GM21786 (cell line): ENCODE measurements around the gene PLEKHM1.
"Not testable (repeated sequence)": the region's sequence is repeated elsewhere in the genome, so short reads cannot be mapped to it uniquely, and the experiment has no call there.

ENCODE experiments used
- ATAC-seq: cut with Tn5 transposase; IDR thresholded peaks from one replicate; pipeline ENCODE4 v1.9.1; 2021; ENCODE audit not compliant: unreplicated experiment

The PLEKHM1 gene

DNA sequence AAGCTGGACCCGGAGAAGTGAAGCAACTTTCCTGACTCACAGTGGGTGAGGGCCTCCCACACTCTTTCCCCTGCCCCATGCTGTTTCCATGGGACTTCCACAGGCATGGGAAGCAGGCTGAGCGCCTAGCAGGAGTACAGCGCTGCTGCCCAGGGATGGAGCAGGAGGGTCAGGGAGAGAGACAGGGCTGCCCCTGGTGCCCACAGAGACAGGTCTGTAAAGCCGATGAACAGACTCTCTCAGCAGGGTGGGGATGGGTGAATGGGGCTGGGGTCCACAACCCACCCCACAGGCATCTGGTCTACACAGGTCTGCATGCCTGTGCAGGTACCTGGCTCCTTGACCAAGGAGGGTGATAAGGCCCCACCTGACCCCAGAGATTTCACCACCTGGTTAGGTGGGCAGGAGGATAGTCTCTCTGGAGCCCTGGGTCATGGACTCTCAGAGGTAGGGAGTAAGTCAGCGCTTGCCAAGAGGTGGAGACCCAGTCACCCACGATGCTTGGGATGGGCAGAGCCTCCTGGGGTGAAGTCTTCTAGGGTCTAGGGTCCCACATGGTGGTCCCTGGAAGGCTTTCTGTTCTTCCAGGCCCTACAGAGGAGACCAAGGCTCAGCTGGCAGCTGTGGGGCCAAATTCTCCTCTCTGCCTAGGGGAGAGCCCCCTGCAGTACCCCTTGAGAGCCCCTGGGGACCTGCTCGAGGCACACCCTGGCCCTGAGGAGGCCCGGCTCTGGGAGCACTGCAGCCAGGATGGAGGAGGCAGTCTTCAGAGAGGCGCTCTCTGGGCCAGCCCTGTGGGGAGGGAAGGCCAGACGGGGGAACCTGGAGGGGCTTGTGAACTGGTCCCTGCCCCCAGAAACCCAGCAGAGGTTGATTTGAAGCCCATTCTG lies 46.9 kb downstream of the PLEKHM1 start:
- ATAC-seq = not testable (repeated sequence)

DNA sequence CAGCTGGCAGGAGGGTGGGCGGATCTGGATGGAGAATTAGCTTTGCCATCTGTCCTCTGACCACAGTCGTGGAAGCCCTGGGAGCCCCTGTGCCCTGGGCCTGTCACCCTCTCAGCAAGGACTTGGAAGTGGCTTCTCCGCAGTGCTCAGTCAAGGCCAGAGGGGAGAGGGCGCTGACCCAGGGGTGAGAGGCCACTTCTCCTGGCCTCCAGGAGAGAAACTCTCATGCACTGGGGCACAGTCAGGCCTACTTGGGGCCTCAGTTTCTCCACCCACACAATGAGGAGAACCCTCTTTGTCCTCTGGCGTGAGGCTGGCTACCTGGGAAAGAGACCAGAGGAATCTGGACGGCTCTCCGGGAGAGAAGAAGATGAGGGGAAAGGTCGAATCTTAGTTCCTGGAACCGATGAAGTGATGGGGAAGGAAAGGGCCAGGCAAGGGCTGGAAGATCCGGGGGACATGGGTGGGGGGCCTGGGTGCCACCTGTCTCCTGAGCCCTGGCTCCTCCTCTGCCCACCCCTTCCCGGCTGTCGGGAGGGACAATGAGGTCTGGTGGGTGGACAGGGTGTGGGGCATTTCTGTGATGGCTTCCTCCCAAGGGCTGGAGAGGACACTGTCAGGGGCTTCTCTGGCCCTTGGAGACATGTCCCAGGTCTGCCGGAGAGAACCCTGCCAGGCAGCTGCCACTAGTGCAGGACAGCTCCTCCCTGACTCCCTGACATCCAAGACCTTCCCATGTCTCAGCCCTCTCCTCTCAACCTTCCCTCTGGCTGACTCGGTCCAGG lies 48.8 kb downstream of the PLEKHM1 start:
- ATAC-seq = no peak

DNA sequence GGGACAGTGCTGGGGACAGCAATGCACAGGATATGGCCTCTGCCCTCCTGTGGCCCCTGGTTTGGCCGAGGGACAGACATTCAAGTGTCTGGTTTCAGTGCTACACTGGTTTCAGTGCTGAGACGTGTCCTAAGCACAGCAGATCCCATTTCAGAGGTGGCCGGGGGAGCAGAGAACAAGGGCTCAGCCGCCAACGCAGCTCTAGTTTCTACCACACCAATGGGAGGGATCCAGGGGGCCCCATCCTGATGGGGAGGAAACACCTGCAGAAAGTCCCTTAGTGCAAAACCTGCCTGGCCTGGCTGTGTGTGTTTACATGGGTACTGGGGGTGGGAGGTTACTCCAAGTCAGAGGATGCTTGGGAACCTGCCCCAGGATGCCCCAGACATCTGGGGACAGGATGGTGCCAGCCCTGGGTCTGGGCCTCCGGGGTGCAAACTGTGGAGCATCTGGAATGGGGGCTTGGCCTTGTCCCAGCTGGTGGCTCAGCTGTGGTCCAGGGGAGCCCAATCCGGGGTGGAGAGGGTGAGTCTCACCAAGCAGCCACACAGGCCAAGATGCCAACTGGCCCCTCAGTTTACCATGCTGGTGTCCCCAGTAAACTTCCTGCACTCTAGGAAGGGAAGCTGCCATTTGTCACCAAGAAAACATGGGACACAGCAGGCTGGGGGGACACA lies 49.5 kb downstream of the PLEKHM1 start:
- ATAC-seq = peak; percentile 60

DNA sequence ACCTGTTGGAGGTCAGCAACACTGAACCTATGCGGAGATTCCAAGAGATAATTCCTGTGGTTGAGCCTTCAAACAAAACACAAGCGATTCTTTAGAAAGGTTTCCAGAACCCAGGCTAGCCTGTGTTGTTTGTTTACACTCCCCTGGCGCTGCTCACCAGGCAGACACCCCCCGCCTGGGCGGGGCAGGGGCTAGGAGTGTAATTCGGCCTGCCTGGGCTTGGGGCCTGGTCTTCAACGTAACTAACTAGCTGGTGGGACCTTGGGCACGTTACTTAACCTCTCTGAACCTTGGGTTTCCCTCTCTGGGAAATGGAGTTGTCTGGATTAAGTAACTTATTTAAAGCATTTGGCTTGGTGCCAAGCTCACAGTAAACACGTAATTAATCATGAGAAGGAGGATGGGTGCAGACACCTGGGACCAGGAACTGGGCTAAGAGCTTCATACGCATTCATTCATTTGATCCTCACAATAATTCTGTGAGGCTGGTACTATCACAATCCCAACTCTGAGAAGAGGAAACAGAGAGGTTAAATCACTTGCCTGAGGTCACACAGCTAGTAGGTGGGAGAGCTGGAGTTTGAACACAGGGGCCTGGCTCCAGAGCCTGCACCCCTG lies 50.3 kb downstream of the PLEKHM1 start:
- ATAC-seq = no peak

DNA sequence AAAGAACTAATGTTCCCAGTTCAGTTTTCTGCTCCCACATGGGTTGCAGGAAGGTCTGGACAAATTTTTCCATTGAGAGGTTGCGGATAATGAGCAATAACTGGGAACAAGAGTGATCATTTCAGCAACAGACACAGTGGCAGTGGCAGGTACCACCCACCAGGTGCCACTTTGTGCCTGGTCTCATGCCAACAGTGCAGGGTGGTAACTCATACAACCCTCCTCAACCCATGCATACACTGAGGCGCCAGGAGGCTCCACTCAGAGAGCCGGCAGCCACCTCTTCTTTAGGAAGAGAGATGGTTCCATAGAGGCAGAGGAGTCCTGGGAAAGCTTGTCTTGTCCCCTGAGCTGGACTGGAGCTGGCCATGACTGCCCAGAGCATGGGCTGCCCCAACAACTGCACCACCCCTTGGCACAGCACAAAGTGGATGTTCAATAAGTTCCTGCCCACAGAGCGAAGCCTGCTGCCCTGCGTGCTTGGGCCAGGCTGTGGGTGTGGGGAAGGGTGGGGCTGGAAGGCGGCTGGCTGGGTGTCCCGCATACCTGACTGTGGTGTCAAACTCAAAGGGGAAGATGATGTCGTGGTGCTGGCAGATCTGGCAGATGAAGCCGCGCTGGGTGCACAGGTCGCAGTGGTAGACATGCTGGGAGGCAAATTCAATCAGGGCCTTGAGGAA lies 51.5 kb downstream of the PLEKHM1 start:
- no peak for ATAC-seq

DNA sequence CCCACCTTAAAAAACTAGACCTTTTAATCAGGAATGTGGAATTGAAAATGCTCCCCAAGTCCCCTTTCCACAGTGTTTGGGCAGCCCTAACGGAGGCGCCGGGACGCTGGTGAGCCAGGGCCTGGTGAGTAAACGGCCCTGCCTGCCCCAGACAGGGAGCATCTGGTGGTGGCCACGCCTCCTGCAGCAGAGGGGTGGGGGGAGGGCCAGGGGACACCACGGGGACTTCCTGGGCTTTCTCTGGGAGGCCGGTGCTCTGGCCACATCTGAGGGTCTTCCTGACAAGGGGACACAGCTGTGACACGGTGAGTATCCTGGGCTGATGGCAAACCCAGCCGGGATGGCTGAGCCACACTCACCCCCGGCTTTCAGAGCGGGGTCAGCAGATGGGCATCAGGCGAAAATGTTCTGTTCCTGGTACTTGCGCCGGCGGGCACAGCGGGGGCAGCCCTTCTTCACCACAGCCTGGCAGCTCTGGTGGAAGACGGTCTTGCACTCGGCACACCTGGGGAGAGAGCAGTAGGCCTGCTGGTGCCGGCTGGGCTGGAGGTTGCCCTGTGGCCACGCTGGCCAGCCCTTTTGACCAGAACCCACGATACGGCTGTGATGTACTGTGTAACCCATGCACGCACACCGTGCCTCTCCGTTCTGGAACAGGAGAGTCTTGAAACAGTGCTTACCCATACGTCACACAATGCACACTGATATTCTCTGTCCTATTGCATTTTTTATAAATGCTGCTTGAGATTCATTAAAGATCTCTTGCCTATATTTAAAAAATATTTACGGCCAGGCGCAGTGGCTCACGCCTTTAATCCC lies 52.8 kb downstream of the PLEKHM1 start:
- ATAC-seq = no peak

DNA sequence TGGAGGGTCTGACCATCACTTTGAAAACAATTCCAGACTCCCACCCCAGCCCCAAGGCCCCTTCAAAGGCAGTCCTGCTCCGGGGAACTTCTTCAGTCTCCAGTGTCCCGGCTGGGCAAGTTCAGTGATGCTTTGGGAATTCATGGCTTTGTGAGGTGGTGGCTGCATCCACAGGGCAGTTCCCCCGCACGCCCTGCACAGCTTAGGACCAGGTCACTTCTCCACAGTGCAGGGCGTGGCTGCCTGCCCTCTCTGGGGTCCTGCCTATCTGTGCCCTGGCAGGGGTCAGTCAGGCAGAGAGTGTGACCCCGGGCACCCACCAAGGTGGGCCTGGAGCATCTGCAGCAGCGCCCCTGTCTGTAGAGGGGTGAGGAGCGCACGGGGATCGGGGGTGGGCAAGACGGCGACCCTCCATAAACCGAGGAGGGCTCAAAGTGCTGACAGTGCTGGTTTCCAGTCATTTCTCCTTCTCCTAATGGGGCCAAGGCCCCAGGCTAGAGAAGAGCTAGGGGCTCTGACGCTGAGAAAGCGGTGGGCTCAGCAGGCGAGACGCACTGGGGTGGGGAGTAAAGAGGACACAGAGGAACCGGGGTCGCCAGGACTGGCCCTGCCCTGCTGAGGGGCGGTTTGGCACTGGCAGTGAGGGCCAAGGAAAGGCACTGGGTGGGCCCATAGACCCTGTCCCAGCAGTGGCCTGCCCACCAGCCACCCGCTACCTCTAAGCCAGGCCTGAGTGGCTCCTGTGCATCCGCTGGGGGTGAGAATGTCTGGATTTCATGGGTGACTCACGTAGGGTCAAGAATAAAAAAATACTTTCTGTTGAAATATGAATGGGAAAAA lies 53.7 kb downstream of the PLEKHM1 start:
- ATAC-seq = no peak

DNA sequence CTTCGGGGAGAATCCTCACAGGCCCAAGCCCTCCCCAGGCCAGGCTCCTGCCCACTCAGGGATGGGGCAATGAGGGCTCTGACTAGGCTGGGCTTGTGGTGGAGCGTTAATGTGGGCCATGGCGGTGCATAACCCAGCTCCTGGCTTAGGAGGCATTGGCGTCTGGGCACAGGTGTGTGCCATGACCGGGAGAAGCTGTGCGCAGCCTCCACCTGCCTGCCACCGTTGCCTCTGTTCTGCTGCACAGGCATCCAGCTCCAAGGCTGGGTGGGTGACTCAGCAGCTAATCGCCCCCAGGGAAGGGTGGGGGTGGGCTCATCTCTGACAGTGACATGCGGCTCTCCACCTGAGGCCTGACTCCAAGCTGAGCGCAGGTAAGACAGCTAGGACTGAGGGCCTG lies 54.4 kb downstream of the PLEKHM1 start:
- no peak for ATAC-seq

DNA sequence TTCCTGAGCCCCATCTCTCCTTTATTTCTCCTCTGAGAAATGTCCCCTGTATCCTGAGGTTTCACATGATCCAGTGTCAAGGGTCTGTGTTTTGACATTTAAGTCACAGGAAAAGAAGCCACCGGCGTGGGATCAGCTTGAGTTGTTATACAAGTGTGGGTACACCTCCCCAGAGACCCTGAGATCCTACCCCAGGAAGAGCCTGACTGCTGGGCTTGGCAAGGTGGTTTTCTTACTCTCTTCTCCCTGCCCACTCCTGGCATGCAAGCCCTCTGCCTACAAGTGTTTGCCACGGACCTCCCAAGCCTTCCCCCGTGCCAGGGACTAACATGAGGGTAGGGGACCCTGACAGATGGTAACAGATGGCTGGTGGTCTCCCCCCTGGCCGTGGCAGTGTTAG lies 55.0 kb downstream of the PLEKHM1 start:
- no peak for ATAC-seq

DNA sequence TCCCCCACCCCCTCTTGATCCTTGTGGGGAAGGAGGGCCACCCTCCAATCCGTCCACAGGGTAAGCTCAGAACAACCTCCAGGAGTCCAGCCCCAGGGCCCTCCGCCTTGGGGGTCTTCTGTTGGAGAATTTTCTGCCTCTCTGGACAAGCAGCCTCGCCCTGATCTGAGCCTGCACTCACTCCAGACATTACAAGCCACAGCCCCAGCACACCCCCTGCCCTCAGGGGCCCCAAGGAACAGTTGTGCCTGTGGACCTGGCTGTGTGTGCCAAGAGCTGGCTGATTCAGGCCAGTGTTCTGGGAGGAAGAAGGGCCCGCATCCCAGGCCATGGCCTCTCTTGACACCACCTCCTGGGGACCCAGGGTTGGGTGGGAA lies 57.4 kb downstream of the PLEKHM1 start:
- no peak for ATAC-seq

DNA sequence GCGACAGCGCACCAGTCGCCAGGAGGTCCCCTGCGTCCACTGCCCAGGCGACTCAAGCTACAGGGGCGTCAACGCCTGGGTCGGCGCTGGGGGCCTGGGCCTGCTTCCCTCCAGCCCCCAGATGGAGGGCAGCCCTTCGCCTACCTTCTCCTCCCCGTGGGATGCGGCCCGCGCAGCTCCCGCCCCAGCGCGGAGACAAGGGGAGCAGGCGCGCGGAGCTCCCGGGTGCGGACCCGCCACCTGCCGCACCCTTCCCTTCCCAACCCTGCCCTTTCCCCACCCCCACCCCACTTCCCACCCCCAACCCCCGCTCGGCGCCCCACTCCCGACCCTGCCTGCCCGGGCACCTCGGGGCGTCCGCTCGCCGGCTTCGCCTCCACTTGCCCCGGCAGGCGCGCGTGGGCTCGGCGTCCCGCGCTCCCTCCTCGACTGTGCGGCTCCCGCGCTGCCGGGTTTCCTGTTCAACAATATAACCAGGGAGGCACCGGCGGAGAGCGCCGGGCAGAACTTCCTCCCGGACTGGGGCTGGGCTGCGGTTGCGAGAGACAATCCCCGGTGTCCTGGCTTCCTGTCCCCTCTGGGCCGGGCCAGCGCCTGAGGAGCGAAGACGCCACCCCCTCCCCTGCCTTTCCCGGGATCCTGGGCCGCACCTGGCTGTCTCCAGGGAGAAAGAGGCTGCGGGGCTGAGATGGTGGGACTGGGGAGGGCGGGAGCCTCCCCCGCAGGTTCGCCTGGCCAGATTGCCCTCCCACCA lies 57.9 kb downstream of the PLEKHM1 start, which contains the start of gene ARHGAP27:
TSS of gene ARHGAP27 (minus strand) at position 466 of the 754 bp plus-strand sequence. CDS start 2,591 bp downstream, outside the sequence.
- no peak for ATAC-seq

DNA sequence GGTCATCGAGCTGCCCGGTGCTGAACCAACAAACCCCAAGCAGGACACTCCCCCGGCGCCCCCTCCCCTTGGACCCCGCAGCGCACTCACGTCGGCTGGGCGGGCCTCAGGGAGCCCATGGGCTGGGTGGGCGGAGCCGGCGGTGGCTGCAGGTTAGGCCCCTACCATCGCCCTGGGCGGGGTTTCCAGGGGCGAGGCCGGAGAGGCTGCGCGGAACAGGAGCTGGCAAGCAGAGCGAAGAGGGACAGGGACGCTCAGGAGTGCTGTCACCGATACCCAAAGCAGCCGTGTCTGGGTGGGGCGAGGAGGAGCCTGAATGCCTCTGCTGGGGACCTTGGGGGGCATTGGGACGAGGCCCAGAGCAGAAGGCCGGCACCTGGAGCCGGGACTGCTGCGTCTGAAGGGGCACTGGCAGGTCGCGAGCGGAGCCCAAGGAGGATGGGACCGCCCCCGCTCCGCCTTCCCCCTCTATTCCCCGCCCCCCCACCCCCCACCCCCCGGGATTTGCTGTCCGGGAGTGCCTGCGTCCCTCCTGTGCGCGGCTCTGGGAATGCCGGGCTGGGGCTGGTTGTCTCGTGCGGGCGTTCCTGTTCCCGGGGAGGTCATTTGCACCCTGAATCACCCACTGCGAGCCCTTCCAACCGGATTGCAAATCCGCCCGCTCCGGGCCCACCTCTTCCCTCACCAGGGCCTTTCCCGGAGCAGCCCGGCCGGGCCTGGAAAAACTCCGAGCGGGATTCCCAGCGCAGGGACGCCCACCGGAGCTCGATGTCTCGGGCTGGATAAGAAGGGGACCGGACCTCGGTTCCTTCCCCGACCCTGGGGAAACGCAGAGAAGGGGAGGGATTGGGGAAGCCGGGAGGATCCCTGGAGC lies 58.8 kb downstream of the PLEKHM1 start:
- ATAC-seq = peak; percentile 49

DNA sequence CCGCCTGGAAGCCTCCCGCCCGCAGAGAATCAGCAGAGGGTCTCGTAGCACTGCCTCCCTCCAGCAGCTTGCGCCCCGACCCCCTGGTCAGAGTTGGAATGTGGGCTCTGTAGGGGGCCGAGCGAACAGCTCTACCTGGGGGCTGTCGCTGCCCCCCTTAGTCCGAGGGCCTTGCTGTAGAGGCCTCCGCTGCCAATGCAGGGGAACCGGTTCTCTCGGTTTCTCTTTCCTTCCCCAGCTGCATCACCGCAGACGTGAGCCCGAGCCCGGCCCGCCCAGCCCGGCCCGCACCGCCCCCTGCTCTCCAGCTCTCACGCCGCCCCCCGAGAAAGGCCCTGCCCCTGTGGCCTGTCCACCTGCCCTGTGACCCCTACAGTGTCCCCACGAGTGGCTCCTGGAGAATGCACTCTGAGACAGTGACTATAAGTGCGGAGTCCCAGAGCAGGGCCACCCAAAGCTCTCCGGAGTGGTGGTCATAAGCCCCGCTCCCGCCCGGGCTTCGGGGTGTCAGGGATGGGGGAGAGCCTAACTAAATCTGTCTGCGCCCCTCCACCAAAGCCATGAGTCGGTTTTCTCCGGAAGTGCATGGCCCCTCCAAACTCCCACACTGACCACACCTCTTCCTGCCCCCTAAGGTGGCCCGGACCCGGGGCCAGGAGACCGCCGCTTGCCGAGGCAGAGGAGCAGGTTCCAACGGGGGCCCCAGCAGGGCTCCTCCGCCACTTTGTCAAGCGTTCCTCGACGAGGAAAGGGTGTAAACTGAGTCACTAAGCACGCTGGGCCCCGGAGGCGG lies 59.6 kb downstream of the PLEKHM1 start:
- ATAC-seq = no peak

DNA sequence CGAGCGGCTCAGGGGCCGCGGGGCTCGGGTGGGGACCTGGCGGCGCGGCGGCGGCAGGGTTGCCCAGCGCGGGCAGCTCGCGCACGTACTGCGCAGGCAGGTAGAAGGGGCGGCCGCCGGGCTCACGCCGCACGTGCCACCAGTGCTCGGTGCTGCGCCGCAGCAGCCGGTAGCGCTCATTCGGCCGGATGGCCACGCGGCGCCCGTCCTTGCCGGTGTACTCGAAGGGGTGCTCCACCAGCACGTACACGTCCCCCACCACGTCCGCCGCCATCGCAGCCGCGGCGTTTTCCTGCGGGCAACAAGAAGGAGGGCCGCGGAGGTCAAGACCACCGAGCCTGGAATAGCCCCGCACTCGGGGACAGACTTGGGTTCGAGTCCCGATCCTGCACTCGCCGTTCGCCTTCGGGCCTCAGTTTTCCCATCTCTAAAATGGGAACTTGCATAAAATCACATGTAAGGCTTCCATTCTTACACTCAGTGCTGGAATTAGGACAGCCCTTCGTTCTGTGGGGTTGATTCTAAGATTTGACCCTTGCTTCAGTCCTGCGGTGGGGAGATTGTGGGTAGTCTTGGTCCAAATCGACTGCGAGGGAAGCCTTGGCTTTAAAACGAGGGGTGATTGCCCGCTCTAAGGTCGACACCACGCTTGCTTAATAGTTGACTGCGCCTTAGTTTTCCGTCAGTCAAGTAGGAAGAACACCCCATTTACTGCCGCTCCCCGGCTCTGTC lies 60.3 kb downstream of the PLEKHM1 start:
- no peak for ATAC-seq

DNA sequence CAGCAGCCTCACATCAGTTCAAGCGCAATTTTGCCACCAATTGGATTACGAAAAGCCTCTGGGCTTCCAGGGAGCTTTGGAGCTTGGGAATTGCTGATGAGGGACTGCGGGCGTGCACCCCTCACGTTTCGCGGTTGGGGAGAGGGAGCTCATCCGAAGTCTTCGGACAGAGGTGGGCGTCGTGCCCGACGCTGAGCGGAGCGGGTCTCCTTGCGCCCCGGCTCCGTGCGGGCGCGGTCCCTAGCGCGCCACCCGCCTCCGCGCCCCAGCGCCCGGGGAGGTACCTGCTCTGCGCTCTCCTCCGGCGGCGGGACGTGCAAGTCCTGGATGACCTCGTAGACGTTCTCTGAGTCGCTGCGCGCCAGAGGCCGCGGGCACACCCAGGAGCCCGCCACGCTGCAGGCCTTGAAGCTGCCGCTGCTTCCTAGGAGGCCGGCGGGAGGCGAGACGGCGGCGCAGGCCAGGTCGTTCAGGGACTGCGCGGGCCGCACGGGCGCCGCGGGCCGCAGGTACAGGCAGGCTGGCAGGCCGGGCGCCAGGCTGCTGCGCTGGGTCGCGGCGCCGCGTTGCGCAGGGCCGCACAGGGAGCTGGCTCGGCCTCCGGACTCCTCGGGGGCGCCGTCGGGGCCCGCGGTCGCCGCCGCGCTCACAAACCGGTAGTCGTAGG lies 61.0 kb downstream of the PLEKHM1 start:
- ATAC-seq = no peak
